Inflammatory macrophage treated with lipopolysaccharide for 4 hours (primary cell): ENCODE data around the gene NOL9.
"Not testable (repeated sequence)": the region's sequence is repeated elsewhere in the genome, so short reads cannot be mapped to it uniquely, and the experiment has no call there.

ENCODE experiments used
- DNase-seq: peaks from one replicate; pipeline ENCODE4 v3.0.0-alpha.2; 2020

Gene NOL9

DNA sequence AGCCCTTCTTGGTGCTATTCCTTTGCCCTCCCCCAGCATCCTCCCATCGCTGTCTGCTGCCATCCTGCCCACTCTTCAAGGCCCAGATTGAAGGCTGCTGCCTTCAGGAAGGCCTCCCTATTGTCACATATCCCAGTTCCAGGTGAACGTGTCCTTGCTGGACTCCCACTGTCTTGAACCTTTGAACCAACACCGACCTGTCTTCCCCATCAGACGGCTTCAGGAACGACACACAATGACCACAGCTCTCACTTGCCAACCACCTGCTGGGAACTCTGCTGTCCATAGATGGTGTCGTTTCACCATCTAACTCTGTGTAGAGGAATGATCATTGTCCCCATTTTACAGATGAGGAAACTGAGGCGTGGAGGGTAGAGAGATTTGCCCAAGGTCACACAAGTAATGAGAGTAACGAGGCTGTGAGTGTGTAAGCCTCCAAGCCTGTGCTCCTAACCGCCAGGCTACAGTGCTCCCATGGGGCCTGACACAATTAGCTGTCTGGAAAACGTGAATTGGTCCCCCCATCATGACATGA lies 53.0 kb downstream of the NOL9 start:
- DNase-seq = no peak

DNA sequence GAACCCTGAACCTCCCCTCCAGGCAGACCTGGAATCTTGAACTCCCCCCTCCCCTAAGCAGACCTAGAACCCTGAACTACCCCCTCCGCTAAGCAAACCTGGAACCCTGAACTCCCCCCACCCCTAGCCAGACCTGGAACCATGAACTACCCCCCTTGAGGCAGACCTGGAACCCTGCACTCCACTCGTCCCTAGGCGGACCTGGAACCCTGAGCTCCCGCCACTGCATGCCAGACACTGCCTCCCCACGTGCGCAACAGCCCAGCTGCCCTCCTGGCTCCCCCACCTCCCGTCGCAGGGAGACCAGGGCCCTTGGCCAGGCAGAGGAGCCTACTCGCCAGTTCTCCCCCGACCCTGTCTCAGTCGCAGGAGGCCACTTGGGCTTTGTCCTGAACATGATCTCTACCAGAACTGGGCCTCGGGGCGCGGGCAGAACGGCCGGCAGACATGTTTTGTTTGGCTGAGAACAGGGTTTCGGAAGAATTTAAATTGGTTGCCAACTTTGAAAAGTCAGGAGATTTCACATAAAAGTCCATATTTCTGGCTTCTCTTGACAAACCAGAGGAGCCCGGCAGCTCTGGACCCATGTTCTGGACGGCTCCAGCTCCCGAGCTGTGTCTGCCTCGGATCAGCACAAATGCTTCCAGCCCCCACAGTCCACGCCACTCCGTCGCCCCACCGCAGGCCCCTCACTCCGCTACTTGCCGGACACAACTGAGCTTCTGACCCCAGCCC lies 53.6 kb downstream of the NOL9 start:
- no peak for DNase-seq

DNA sequence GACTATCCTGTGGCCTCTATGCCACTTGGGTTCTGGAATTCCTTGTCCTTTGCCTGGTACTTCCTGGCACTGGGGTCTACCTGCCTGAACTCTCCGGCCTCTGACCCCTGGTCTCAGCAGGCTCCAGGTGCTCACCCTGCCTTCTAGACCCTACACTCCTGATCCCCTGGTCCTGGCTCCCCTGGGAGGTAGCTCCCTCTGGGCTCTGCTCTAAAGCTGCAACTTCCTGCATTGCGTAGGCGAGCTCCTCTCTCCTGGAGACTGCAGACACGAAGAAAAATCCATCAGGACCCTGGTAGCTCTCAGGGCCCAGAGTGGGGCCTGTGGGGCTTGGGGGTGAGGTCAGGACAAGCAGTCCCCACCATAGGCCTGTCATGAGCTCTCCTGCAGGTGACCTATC lies 55.0 kb downstream of the NOL9 start:
- no peak for DNase-seq

DNA sequence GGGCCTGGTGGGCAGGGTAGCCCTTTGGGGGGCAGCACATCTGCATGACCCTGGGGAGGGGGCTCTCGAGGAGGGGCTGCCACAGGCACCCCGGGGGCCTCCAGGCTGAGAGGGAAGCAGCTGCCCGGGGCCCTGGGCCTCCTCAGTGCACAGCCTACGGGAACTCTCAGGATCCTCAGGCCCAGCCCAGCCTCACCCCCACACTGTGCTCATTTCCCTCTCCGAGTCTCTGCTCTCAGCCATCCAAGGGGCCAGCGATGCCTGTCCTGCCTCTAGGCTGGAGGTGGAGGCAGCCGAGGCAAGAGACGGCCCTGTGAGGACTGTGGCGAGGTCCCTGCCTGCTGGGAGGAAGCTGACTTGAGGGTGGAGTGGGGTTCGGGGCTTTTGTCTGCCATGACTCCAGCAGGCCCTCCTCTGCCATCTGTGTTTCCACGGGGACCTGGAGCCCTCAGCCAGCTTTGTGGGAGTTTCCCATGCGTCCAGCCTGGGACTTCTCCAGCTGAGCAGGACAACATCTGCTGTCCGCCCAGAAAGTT lies 55.7 kb downstream of the NOL9 start:
- DNase-seq = peak; percentile 41

DNA sequence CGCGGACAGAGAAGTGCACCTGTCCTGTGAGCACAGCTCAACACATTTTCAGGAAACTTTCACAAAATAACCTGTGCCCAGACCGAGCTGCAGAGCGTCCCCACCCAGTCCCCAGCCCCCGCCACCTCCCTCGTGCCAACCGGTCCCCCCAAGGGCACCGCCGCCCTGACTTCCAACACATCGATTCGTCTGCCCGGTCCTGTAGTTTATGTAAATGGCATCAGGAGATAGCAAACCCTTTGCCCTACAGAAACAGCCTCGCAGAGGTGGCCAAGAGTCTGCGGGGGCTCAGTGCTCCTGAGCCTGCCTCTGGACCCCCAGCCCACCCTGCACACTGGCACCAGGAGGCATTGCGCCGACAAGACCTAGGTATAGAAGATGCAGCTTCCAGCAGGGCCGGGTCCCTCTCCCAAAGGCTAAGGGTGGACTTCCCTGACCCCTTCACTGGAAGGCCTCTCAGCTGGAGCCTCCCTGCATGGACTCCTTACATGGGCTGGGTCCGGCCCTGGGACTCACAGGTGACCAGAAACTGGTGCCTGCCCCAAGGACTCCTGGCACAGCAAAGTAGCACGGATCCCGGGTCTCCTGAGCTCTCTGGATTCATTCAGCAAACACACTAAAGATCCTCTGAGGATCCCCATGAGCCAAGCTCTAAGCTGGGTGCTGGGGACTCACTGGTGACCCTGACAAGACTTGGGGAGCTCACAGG lies 56.3 kb downstream of the NOL9 start:
- no peak for DNase-seq

DNA sequence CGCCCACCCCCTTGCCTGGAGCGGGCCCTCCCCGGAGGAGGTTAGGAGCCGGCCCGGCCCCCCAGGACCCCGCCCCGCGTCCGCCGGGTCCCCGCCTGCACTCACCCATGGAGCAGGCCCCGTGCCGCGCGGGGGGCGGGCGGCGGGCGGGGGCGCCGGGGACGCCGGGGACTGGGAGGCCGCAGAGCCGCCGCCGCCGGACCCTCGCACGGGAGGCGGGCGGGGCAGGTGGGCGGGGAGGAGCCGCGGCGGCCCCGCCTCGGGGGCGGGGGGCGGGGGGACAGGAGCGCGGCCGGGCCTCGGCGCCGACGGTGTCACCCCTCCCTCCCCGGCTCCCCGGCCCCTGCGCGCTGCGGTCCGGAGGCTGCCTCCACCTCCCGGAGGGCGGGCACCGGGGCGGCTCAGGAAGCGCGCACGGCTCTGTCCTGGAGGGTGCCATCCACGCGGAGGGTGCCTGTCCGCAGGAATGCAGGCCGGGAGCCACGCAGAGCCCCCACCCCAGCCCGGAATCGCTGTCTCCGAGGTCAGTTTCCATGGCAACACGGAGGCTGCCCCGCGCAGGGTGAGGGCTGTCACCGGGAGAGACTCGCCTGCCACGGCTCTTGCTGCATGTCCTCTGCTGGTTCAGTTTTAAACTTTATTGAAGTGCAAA lies 57.0 kb downstream of the NOL9 start:
- no peak for DNase-seq

DNA sequence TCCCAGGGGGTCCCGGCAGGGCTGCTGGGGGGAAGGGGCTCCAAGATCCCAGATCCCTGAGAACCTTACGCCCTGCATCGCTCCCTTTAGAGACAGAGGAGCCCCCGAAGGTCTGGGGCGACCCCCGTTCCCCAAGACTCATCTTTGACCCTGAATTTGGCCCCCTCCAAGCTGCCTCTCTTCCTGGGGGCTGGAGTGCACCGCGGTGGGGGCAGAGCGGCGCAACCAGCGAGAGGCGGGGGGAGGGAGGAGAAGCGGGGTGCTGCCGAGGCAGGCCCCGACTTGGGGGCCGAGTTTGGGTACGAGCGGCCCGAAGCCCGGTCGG lies 57.5 kb downstream of the NOL9 start:
- DNase-seq = no peak

DNA sequence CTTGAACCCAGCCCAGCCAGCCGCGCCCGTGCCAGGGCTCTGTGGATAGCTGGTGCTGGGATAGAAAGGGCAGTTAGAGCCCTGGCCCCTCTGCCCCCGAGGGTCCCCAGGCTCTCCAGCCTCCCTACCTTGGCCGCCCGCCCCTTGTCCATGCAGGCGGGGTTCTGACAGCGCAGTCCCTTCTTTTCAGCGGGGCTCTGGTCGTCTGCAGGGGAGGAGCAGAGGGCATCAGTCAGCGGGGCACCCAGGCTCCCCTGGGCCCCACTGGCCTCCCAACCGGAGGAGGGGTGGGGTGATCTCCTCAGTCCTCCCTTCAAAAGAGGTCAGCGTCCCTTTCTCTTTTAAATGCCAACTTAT lies 58.0 kb downstream of the NOL9 start:
- no peak for DNase-seq

DNA sequence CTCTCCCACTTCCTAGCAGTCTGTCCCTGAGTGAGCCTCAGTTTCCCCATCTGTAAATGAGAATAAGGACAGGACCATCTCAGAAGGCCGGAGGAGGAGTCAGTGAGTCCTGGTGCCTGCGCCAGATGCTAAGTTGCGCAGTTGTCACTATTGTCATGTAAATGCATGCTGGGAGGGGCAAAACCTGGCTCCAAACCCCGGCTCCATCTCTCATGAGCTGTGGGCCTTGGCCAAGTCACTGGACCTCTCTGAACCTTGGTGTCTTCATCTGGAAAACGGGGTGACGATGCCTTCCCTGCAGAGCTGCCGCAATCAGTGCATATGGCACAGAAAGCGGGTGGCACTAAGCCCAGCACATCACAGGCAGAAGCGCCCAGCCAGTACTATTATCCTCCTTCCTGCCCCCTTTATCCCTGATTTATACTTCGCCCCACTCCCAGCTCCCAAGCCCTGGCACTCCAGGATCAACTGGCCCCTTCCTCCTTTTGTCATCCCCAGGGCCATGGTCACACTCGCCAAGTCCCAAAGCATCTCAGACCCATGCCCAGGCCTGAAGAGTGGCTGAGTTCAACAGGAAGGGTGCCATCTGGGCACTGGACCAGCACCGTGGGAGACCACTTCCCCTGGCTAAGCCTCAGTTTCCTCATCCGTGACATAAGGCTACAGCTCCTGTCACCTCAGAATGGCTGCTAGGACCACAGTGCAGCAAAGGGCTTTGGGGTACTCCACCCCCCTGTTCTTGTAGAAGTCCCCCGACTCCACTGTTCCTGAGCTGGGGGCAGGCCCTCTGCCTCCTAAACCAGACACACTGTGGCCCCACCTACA lies 58.6 kb downstream of the NOL9 start:
- DNase-seq = no peak

DNA sequence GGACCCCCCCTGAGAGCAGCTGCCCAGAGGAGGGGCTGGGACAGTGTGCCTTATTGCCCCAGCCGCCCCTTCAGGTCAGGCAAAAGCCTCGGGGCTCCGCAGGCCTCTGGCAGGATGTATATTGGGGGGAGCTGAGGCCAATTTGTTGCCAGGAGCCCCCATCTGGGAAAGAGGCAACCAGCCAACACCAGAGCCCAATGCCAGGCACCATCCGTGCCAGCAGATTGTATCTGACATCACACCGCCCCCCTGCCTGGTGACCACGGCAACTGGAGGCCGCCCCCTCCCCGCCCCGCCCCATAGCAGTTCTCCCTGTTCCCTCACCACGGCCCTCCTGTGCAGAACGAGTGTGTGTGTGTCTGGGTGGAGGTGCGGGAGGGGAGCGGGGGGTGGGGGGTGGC lies 59.3 kb downstream of the NOL9 start:
- no peak for DNase-seq

DNA sequence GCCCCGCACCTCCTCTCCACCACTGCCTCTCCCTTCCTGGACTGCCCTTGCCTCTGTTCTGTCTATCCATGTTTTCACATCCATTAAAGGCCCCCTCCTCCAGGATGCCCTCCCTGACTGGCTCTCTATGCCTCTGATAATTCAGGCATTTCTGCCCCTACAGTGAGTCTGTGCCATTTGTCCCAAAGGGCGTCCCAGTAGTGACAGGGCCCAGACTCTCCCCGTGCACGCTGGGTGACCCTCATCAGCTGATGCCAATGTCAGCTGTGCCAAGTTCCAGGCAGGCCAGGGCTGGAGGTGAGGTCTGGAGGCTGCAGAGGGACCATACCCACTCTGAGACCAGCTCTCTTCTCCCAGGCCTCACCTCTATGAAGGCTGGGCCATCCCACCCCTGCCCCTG lies 59.7 kb downstream of the NOL9 start:
- no peak for DNase-seq

DNA sequence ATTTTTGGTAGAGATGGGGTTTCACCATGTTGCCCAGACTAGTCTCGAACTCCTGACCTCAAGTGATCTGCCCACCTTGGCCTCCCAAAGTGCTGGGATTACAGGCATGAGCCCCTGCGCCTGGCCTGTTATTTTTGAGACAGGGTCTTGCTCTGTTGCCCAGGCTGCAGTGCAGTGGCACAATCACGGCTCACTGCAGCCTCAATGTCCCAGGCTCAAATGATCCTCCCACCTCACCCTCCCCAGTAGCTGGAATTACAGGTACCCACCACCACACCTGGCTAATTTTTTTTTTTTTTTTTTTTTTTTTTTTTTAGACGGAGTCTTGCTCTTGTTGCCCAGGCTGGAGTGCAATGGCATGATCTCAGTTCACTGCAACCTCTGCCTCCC lies 60.5 kb downstream of the NOL9 start:
- not testable (repeated sequence) for DNase-seq

DNA sequence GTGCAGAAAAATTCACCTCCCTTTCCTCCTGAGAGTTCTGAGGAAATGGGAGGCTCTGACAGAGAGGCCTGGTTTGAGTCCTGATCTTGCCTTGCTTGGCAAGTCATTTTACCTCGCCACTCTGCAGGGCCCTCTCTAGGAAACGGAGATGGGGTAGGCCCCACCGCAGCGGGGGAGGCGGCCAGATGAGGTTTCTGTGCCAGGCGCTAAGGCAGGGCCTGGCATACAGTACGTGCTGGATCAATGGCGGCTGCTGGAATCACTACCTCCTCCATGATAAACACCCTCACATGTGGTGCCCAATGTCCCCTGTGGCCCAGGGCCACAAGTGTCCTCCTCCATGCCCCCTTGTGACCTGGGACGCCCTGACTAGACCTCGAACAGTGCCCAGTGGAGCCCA lies 62.3 kb downstream of the NOL9 start:
- DNase-seq = no peak

DNA sequence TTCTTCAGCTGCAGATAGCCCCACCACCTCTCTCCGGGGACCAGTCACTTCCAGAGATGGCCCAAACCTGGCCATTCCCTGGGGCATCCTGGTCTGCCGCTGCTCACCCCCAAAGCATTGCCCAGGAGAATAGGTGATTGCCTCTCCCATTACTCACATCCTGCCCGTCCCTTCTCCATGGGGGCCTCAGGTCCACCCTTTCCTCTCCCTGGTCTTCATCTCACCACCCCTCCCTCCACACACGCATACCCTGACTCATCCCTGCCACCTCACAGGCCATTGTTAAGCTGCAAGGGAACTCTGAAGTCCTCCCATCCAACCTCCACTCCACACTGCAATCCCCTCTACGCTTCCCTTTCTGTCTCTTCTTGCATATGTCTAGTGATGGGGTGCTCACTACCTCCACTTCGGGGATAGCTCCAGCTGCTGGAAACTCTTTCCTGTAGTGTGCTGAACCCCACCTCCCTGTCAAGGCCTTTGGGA lies 62.8 kb downstream of the NOL9 start, which contains the start of gene PLEKHG5:
Gene PLEKHG5, minus strand, starts transcription at position 188 of the 483 bp plus-strand sequence. CDS start 14,096 bp downstream, outside the sequence.
- DNase-seq = no peak

DNA sequence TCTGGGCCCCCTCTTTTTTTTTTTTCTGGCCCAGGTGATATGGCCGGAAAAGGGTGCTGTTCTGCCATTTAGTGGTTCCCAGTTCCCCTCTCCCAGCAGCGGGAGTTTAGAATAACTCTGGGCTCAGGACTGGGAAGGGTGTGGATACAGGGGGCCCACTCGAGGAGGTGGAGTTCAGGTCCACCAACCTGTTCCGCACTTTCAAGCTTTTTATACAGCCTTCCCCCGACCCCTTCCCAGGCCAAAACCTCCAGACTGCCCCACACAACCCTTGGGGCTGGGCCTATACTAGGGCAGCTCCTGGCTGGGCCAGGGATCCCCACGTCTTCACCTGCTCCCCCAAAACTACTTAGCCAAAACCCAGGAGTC lies 63.2 kb downstream of the NOL9 start:
- DNase-seq = no peak

DNA sequence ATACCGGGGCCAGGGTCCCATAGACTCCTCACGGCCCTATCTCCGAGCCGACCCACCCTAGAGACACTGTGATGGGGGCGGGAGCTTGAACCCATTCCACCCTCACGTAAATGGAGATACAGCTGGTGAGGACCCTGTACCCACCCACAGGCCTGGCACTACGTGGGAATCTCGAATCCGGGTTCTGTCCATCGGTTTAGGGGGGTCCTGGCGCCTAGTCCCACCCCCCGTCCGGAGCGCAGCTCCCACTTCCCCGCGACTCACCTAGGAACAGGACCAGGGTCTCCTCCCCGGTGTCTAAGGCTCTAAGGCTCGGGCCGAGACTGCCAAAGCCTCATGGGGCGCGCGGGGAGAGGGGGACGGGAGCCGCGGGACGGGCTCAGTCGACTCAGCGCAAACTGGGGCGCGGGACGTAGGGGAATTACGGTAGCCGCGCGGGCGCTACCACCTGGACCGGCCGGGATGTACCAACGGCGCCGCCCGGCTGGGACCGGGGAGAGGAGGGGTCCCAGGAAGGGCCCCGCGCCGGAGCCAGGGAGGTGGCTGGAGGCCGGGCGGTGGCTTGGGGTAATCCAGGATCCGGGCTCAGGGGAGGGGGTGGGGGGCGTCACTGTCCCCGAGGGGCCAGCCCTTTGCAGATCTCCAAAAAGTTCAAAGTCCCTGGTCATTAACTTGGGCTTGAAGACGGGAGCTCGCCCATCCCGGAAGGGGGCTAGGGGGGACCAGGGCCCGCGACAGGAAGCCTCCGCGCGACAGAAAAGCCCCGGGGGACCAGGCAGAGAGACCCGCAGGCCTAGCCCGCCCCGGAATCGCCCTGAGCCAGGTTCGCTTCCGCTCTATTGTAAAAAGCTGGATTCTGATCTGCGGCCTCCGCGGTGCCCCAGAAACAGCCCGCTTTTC lies 63.9 kb downstream of the NOL9 start:
- DNase-seq = no peak

DNA sequence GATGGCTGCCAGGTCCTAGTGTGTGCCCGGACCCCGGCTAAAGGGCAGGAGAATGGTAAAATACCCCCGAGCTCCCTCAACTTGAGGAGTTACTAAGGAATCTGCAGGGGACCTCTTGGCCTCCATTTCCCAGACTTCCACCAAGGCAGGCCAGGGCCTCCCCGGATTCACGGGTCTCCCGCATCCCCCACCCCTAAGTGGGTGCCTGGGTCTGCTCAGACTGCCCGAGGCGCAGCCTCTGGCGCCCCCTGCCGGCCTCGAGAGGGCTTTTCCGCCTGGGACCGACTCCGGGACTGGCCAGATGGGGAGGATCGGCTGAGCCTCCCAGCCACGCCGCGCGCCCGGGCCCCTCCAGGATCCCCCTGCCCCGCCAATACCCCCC lies 64.5 kb downstream of the NOL9 start:
- peak; percentile 57 for DNase-seq

DNA sequence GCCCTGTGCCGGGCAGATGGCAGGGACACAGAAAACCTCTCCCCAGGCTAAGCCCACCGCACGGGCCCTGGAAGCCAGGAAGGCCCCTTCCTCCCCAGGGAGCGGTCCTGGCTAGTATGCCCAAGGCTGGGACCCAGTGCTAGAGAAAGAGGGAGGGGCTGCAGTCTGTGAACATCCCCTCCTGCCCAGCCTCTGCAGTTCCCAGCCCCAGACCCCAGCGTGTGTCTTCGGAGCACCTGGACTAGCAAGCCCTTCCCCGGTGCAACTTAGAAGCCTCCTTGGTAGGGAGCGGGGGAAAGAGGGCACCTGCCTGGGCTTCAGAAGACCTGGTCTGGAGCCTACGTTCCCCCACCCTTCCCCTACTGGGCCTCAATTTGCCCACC lies 64.9 kb downstream of the NOL9 start:
- DNase-seq = no peak

DNA sequence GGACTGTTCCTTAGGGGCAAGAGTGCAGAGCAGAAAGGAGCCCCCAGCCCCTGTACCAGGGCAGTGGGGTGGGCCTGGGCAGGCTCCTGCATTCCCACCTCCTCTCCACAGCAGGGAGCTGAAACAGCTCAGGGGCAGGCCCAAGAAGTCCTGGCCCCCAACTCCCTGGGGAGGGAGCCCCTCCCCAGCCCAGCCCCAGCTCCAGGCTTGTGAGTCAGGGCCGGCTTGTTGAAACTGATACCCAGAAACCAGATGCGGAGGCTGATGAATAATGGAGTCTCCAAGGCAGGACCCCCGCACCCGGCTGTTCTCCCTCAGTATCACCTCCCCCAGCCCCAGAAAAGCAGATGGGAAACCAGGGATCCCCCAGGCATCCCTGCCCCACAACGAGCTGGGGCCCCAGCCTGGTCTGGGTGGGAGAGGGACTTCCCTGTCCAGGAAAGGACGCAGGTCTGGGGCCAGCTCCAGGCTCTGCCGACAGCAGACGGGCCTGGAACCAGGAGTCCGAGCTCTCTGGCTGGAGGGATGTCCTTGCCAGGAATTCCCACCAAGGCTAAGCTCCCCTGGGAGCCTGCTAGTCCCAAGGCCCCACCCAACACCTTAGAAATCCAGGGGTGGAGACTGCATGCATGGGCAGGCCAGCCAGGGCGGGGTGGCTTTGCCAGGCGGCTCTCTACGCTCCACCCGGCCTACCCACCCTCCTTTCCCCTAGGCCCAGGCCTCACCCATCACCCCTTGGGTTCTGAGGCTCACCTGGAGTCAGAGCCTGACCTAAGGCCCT lies 65.5 kb downstream of the NOL9 start:
- no peak for DNase-seq

DNA sequence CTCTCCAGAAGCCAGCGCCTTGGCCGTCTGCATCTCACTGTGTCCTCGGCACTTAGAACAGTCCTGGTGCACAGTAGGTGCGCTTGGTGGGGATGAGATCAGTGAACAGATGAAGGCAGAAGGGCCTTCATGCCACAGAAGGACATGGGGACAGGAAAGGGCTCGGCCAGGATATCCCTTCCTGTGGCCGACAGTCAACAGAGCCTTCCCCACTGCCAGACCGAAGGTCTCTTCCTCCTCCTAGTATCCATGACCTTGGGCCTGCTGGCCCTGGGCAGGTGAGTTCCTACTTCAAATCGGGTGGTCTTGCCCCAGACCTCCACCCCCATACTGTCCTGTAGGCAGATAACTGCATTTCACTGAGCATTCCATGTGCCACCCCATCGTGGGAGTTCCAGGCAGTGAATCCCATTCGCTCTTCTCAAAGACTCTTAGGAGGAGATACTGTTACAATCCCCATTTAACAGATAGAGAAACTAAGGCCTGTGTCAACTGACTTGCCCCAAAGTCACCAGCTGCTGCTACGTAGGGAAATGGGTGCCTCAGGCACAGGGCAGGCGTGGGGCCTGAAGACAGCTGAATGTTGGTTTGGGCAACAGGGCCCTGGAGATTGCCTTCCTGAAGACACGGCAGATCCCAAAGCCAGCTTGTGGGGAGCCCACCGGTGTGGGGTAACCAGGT lies 66.4 kb downstream of the NOL9 start:
- DNase-seq = no peak
